Fibroblast of lung (primary cell): ENCODE data around the gene PYGL.

Experiments used
- EZH2 ChIP-seq: IDR thresholded peaks from 2 replicates; pipeline ENCODE4 v1.5.1; 2012; ENCODE audit warnings: low read length, control low read depth, mild to moderate bottlenecking; ENCODE audit errors: missing control alignments
- TF ChIP-seq, protein P1 (sequence below), 2 donors: IDR thresholded peaks in 1 of 2; conservative IDR thresholded peaks in 1 of 2; 1 replicate in 1 of 2; 2 replicates in 1 of 2; pipeline ENCODE4 v1.5.1; 2011 to 2012; ENCODE audit warnings: low read length in 2 of 2, control low read depth in 1 of 2, inconsistent platforms in 1 of 2, low read depth in 1 of 2, mild to moderate bottlenecking in 1 of 2

DNA sequence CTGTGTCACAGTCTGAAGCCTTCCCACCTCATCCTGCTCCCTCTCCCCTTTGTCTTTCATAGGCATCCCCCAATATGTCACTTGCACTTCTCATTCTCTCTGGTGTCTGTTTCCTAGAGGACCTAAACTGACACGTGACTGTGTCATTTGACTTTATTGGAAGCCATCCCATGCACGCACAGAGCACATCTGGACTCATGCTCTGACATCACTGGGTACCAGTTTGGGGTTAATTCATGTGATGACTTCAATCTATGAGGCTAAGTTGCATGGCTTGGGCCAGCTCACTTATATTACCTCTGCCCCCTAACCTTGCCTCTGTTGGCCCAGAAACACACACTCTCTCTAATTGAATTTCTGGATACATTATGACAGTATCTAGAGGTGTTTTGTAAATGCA, 21.5 kb downstream of the PYGL start:
- TF ChIP-seq, protein P1, sequence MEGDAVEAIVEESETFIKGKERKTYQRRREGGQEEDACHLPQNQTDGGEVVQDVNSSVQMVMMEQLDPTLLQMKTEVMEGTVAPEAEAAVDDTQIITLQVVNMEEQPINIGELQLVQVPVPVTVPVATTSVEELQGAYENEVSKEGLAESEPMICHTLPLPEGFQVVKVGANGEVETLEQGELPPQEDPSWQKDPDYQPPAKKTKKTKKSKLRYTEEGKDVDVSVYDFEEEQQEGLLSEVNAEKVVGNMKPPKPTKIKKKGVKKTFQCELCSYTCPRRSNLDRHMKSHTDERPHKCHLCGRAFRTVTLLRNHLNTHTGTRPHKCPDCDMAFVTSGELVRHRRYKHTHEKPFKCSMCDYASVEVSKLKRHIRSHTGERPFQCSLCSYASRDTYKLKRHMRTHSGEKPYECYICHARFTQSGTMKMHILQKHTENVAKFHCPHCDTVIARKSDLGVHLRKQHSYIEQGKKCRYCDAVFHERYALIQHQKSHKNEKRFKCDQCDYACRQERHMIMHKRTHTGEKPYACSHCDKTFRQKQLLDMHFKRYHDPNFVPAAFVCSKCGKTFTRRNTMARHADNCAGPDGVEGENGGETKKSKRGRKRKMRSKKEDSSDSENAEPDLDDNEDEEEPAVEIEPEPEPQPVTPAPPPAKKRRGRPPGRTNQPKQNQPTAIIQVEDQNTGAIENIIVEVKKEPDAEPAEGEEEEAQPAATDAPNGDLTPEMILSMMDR (conservative IDR thresholded peaks at IDR 0.05 in 1 of 2, IDR thresholded peaks at IDR 0.05 in 1 of 2; ENCODE audit: low read depth in 1 of 2, low read length in 2 of 2) = no peak
- no peak for TF ChIP-seq EZH2
